ENCODE results near the gene LRRC28.
"Not testable (repeated sequence)": the region's sequence is repeated elsewhere in the genome, so short reads cannot be mapped to it uniquely, and the experiment has no call there.

LRRC28 gene

DNA sequence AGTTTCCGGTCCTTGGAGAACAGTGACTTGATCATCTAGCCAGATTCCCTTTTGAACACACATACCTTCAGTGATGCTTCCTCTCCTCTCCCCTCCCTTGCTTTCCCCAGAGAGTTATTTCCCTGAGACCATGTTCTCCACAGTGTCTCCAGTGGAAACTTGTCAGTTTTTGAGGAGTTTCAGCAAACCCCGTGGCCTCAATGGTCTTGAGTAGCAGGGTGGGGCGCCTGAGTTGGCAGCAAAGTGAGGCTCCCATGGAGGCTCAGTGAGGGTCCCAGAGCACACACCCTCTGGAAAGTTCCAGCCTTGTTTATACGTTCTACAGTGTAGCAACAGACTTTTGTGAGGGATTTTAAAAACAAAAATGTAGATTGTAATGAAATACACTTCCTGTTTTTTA lies 135.1 kb downstream of the LRRC28 start:
- DNase-seq (ENCODE audit: insufficient read length, low spot score) (no peak), FAIRE-seq (no peak)

DNA sequence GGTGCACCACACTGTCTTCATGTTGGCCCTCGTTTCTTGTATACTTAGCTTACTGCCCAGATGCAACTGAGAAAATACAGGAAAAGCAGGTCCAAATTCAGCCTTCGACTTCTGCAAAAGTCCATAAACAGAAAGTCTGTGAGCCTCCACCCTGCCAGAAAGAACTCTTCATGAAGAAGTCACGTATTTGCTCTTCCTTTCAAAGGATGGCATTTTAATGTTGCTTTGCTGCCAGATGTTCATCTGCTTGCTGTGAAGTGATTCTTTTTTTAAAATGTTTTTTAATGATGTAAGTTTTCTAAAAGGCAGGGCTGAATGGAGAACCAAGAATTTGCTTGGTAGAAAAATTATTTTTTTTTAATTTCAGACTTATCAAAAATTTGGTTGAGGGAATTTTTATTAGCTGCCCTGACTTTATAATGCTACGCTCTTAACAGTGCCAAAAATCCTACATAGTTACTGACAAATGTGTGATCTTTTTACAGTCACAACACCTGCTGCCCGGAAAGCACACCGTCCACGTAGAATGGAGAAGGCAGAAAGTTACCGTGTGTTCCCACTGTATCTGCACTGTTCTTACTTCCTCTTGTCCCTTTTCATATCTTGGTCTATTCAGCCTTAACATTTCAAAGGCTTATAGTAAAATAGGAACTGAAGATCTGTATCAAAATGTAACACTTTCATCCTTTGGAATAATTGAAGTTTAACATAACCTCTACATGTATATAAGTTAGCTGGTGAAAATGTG lies 136.3 kb downstream of the LRRC28 start:
- no peak for DNase-seq (ENCODE audit: insufficient read length, low spot score)
- FAIRE-seq = peak; percentile 47

- no peak for FAIRE-seq
- DNase-seq (ENCODE audit: insufficient read length, low spot score) = no peak
Observed at GRCh38 chr15:99390667-99391066, 139.4 kb downstream of the LRRC28 start.

DNA sequence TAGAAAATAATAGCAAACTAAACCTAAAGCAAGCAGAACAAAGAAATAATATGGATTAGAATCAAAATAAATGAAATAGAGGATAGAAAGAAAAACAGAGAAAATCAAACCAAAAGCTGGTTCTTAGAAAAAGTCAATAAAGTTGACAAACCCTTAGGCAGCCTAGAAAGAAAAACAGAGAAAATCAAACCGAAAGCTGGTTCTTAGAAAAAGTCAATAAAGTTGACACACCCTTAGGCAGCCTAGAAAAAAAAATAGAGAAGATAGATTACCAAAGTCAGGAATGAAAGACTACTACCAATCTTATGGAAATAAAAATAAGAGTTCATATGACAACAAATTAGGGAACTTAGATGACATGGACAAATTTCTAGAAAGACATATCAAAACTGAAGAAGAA lies 142.4 kb downstream of the LRRC28 start:
- no peak for FAIRE-seq
- no peak for DNase-seq (ENCODE audit: insufficient read length, low spot score)

- no peak for FAIRE-seq
- DNase-seq (ENCODE audit: insufficient read length, low spot score) = no peak
Observed at GRCh38 chr15:99396375-99396774, 145.1 kb downstream of the LRRC28 start.

DNA sequence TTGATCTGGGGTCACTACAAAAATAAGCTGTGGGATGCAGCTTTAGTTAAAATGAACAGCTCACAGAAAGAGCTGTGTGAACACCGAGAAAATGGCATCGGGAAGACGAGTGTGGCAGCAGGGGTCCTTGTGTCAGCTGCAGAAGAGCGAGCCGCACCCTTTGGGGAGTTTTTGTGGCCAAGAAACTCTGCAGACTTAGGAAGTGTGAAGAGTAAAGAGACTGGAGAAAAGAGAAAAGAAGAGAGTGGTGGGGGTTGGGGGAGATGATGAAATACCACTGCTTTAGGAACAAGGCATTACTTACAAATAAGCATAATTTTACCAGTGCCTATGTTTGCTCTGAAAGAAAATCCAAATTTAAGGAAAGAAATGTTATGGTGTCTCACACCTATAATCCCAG lies 147.8 kb downstream of the LRRC28 start:
- no peak for DNase-seq (ENCODE audit: insufficient read length, low spot score)
- FAIRE-seq = no peak

GRCh38 chr15:99399618-99400017 lies 148.3 kb downstream of the LRRC28 start:
- DNase-seq (ENCODE audit: insufficient read length, low spot score) = no peak
- FAIRE-seq = no peak

DNA sequence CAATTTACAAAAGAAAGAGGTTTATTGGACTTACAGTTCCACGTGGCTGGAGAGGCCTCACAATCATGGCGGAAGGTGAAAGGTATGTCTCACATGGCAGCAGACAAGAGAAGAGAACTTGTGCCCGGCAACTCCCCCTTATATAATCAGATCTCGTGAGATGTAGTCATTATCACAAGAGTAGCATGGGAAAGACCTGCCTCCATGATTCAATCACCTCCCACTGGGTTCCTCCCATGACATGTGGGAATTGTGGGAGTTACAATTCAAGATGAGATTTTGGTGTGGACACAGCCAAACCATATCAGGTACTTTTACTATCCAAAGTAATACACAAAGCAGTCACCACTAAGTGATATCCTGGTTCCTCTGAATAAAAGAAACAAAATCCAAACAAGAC lies 149.9 kb downstream of the LRRC28 start:
- not testable (repeated sequence) for FAIRE-seq; DNase-seq (ENCODE audit: insufficient read length, low spot score)

- no peak for FAIRE-seq
- DNase-seq (ENCODE audit: insufficient read length, low spot score) = no peak
Observed at GRCh38 chr15:99402014-99402729, 150.9 kb downstream of the LRRC28 start.

- FAIRE-seq (no peak), DNase-seq (ENCODE audit: insufficient read length, low spot score) (no peak)
Observed at GRCh38 chr15:99403597-99403996, 152.3 kb downstream of the LRRC28 start.

GRCh38 chr15:99404454-99404853 lies 153.2 kb downstream of the LRRC28 start:
- FAIRE-seq = no peak
- no peak for DNase-seq (ENCODE audit: insufficient read length, low spot score)

DNA sequence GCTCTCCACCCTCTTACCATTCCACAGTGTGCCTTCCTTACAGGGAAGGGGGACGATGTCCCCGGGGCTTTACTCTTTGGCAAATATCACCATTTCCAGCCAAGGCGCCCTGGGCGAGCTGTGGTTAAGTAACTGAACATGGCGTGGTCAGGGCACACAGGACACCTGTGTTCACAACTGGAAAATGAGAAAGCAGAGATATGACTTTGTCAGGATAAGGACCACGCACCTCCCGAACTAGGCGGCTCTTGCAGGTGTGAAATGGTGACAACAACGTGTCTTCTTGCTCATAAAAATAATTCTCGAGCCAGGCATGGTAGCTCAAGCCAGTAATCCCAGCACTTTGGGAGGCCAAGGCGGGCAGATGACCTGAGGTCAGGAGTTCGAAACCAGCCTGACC lies 154.8 kb downstream of the LRRC28 start:
- FAIRE-seq = no peak
- no peak for DNase-seq (ENCODE audit: insufficient read length, low spot score)

DNA sequence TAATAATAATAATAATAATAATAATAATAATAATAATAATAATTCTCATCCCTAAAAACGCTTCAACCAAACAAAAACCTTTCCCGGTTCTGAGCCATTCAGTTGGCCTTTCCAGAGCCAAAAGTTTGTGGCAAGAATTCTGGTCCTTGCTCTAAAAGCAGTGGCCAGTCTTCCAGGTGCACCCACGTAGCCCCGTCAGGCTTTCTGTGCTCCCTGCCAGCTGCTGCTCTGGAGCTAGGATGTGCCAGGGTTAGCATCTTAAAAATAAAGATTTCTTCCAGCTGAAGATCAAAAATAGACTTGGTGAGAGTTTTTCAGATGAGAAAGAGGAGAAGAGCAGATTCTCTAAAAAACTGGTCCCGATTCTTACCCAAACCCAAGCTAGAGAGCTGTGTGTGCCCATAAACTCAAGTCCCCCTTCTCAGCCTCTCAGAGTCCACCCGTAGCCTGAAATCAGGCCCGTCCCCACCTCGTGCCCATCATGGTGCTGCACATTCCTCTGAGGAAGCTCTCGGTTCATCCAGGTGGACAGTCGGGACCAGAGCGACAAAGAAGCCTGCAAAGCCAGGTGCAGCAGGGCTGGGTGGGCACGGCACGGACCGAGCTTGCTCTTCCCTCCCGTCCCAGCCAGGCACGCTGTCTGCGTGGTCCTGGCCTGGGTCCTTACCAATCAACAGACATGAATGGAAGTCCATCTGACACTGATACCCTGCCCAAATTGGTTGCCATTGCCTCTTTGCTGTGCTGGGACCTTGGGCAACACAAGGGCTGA lies 155.6 kb downstream of the LRRC28 start:
- no peak for DNase-seq (ENCODE audit: insufficient read length, low spot score)
- FAIRE-seq = no peak

DNA sequence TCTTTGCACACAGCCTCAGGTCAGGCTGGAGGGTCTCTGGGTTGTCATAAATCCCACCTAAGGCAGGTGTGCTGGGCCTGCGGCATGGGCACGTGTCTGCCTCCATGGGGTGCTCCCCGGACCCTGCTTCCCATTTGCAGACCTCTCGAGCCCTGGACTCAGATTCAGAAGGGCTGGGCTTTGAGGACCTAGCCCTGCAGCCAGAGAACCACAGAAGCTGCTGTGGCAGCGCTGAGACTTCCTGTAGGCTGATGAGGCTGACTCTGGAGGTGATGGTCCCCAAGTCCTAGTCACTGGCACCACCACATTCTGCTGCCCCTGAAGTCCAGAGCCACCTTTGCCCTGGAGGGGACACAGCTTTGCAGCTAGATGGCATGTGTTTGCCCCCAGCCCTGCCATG lies 156.4 kb downstream of the LRRC28 start:
- no peak for DNase-seq (ENCODE audit: insufficient read length, low spot score)
- no peak for FAIRE-seq

GRCh38 chr15:99408236-99409096 lies 157.2 kb downstream of the LRRC28 start:
- FAIRE-seq (no peak), DNase-seq (ENCODE audit: insufficient read length, low spot score) (no peak)

DNA sequence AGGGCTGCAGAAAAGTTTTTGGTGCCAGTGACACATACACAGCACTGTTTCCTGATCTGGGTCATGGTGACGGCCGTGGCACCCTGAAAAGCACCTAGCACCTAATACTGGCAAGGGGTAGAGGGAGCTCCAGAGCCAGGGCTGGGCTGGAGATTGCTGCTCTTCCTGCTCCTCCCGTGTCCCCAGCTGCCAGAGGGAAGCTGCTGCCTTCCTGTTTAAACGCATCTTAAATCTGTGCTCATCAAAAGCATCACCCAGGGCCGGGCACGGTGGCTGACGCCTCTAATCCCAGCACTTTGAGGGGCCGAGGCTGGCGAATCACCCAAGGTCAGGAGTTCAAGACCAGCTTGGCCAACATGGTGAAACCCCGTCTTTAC lies 157.8 kb downstream of the LRRC28 start:
- FAIRE-seq = no peak
- DNase-seq (ENCODE audit: insufficient read length, low spot score) = peak; percentile 42

- FAIRE-seq (no peak), DNase-seq (ENCODE audit: insufficient read length, low spot score) (no peak)
Observed at GRCh38 chr15:99409560-99409959, 158.3 kb downstream of the LRRC28 start.

DNA sequence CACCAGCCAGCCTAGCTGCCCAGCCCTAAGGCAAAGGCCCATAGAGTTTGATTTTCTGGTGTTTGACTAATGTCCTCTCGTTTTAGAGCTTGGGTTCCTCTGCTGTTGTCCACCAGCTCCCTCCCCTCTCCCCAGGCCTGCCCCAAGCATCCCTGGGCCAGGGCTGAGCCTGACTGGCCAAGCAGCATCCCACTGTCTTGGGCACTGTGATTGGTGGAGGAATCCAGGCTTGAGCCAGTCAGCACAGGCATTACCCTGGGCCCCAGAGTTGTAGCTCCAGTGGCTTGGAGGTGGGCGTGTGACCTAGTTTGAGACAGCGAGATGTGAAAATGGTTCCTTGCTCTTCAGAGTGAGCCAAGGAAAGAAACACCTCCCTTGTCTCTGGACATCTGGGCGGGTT lies 159.2 kb downstream of the LRRC28 start:
- FAIRE-seq = no peak
- no peak for DNase-seq (ENCODE audit: insufficient read length, low spot score)

- no peak for FAIRE-seq
Observed at GRCh38 chr15:99411234-99411633, 160.0 kb downstream of the LRRC28 start.

GRCh38 chr15:99412082-99412481 lies 160.8 kb downstream of the LRRC28 start:
- DNase-seq (ENCODE audit: insufficient read length, low spot score) (no peak), FAIRE-seq (no peak)

More at GRCh38 chr15:99411234-99411633, 160.0 kb downstream of the LRRC28 start:
- no peak for DNase-seq (ENCODE audit: insufficient read length, low spot score)

- FAIRE-seq (no peak), DNase-seq (ENCODE audit: insufficient read length, low spot score) (no peak)
Observed at GRCh38 chr15:99412626-99413025, 161.3 kb downstream of the LRRC28 start.

Data from GM19239 (cell line).